HEK293 (cell line): ENCODE measurements around the gene HOXB1.

Experiments used
- YY1 ChIP-seq: fragments of 450-650 bp; formaldehyde crosslinking; IDR thresholded peaks from 2 replicates; pipeline ENCODE4 v1.5.1; 2018; ENCODE audit warnings: missing biosample characterization, missing genetic modification characterization
- ZNF292 ChIP-seq: fragments of 450-650 bp; formaldehyde crosslinking; IDR thresholded peaks from 2 replicates; pipeline ENCODE4 v1.5.1; 2016; ENCODE audit warnings: low read depth, missing biosample characterization, missing genetic modification characterization, borderline replicate concordance

- no peak for TF ChIP-seq ZNF292
- TF ChIP-seq YY1, result no peak; the same call in 1 of the 2 replicates
Observed at GRCh38 chr17:48542114-48542656, 11.4 kb upstream of the HOXB1 start.
